ENCODE measurements around the gene APOL1.

DNA sequence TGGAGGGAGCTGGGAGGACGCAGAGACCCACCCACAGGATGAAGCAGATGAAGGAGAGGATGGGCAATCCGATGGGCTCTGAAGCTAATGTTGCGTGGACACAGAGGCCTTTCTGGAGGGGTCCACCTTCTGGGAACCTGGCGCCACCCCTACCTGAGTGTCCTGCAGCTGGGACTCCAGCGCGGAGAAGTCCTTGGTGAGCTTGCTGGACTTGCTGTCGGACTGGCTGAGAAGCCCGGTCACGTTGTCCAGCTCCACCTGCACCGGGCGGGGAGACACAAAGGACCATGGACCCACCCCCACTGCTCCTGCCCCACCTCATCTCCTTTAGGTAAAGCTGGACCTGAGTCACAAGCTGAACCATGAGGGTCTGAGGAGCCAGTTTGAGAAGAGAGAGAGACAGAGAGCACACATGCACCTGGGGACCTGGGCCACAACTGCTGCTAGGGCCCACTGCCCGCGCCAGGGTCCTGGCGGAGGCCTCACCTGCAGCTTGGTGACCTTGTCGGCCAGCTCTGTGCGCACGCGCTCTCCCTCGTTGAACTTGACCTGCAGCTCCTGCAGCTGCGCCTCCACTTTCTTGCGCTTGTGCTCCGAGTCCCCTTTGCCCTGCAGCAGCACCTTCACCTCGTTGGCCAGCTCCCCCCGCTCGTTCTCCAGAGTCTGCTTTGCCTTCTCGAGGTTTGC, 40.8 kb downstream of the APOL1 start:
- TF ChIP-seq, protein P1, sequence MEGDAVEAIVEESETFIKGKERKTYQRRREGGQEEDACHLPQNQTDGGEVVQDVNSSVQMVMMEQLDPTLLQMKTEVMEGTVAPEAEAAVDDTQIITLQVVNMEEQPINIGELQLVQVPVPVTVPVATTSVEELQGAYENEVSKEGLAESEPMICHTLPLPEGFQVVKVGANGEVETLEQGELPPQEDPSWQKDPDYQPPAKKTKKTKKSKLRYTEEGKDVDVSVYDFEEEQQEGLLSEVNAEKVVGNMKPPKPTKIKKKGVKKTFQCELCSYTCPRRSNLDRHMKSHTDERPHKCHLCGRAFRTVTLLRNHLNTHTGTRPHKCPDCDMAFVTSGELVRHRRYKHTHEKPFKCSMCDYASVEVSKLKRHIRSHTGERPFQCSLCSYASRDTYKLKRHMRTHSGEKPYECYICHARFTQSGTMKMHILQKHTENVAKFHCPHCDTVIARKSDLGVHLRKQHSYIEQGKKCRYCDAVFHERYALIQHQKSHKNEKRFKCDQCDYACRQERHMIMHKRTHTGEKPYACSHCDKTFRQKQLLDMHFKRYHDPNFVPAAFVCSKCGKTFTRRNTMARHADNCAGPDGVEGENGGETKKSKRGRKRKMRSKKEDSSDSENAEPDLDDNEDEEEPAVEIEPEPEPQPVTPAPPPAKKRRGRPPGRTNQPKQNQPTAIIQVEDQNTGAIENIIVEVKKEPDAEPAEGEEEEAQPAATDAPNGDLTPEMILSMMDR (IDR thresholded peaks at IDR 0.05): no peak
- no peak for TF ChIP-seq POLR2A (IDR thresholded peaks at IDR 0.05)
